H1 (cell line): Measurements from ENCODE around the gene SHC3.

Experiments
- ATF2 ChIP-seq: IDR thresholded peaks from 2 replicates; pipeline ENCODE4 v1.6.1; 2012; ENCODE audit warnings: low read length, inconsistent platforms
- CTCF ChIP-seq, 3 experiments: IDR thresholded peaks; 1 replicate in 2 of 3; 2 replicates in 1 of 3; pipeline versions ENCODE4 v1.5.1 to v1.6.1; 2011; ENCODE audit warnings: low read length in 3 of 3, mild to moderate bottlenecking in 3 of 3, inconsistent platforms in 2 of 3, low read depth in 1 of 3, moderate library complexity in 1 of 3; ENCODE audit not compliant: insufficient read depth in 1 of 3; ENCODE audit errors: control extremely low read depth in 1 of 3
- EZH2 ChIP-seq: fragments of 200-600 bp; sonication (generic); IDR thresholded peaks from 2 replicates; pipeline ENCODE4 v1.7.1; 2012; ENCODE audit warnings: low read depth, mild to moderate bottlenecking, moderate library complexity, low read length, inconsistent platforms; ENCODE audit not compliant: severe bottlenecking
- HDAC6 ChIP-seq: IDR thresholded peaks from one replicate; pipeline ENCODE4 v1.7.1; 2012; ENCODE audit warnings: low read depth, mild to moderate bottlenecking, inconsistent platforms, low read length, moderate library complexity
- POLR2AphosphoS5 ChIP-seq: IDR thresholded peaks from 2 replicates; pipeline ENCODE4 v1.6.1; 2011; ENCODE audit warnings: low read depth, low read length
- SRF ChIP-seq: IDR thresholded peaks from 2 replicates; pipeline ENCODE4 v1.6.1; 2011; ENCODE audit warnings: mild to moderate bottlenecking, low read depth, low read length, moderate library complexity

DNA sequence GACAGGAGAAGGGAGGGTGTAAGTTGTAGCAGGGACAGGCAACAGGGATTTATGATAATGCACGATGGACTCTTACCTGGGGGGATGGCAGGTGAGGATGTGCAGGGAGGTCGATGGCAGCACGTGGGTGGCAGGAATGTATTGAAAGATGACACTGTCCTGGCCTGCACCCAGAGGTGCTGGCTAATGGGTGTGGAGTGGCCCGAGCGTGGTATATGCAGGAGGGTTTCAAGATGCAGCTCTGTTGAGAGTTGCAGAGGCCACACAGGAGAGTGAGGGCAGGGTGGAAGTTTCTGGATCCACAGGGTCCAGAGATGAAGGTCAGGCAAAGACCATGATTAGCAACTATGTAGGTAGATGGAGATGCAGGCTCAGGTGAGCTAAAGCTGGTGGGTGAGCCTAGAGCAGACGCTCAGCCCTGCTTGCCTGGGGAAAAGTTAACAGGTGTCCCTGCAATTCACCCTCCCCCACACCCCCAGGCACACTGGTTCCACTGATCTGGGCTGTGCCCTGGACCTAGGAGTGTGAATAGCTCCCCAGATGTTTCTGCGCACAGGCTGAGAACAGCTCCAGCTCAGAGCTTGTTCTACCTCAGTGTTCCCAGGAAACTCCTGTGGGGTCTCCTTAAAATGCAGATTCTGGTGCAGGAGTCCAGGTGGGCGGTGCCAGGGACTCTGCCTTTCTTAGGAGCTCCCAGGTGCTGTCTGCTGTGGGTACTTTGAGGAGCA lies 208.8 kb downstream of the SHC3 start:
- no peak for TF ChIP-seq POLR2AphosphoS5
- TF ChIP-seq EZH2 = no peak
- no peak for TF ChIP-seq CTCF (IDR thresholded peaks at IDR 0.05; ENCODE audit: control extremely low read depth in 1 of 3, insufficient read depth in 1 of 3, low read depth in 1 of 3, low read length in 3 of 3)
- TF ChIP-seq SRF = no peak
- TF ChIP-seq ATF2 = no peak
- no peak for TF ChIP-seq HDAC6
